Ishikawa (cell line): ENCODE data around the gene RAVER1.

Experiments used
- REST ChIP-seq: IDR thresholded peaks from 2 replicates; pipeline ENCODE4 v1.6.1; 2012; ENCODE audit warnings: low read depth, mild to moderate bottlenecking
- TAF1 ChIP-seq: IDR thresholded peaks from 2 replicates; pipeline ENCODE4 v1.6.1; 2012; ENCODE audit warnings: low read depth, mild to moderate bottlenecking

- TF ChIP-seq TAF1 (no peak), REST (no peak)
These were observed 39.4 kb upstream of the RAVER1 start for GRCh38 chr19:10372690-10373089.
